DMS114 treated with DMSO at 0.1 percent for 48 hours (cell line): ENCODE data around the gene TUFT1.
"Not testable (repeated sequence)": the region's sequence is repeated elsewhere in the genome, so short reads cannot be mapped to it uniquely, and the experiment has no call there.

Experiments
- DNase-seq: peaks from one replicate; lab custom pipeline; 2025; ENCODE audit not compliant: unreplicated experiment; lab: John Stamatoyannopoulos, UW

TUFT1 gene

GRCh38 chr1:151512326-151512725 lies 27.8 kb upstream of the TUFT1 start:
- DNase-seq, result no peak

- DNase-seq, result no peak
Measured at GRCh38 chr1:151512801-151513625, 27.1 kb upstream of the TUFT1 start.

GRCh38 chr1:151513626-151514121 lies 26.4 kb upstream of the TUFT1 start:
- no peak for DNase-seq

GRCh38 chr1:151514366-151514765 lies 25.7 kb upstream of the TUFT1 start:
- DNase-seq, result no peak

- DNase-seq, result no peak
Measured at GRCh38 chr1:151515265-151515664, 24.8 kb upstream of the TUFT1 start.

GRCh38 chr1:151516031-151516511 lies 24.0 kb upstream of the TUFT1 start:
- no peak for DNase-seq

- no peak for DNase-seq
Measured at GRCh38 chr1:151518431-151518830, 21.7 kb upstream of the TUFT1 start.

- DNase-seq, result no peak
Measured at GRCh38 chr1:151518936-151519335, 21.2 kb upstream of the TUFT1 start.

GRCh38 chr1:151519667-151520066 lies 20.4 kb upstream of the TUFT1 start:
- DNase-seq, result no peak

GRCh38 chr1:151520359-151520758 lies 19.8 kb upstream of the TUFT1 start:
- no peak for DNase-seq

GRCh38 chr1:151522427-151522826 lies 17.7 kb upstream of the TUFT1 start:
- not testable (repeated sequence) for DNase-seq

GRCh38 chr1:151523326-151523725 lies 16.8 kb upstream of the TUFT1 start:
- DNase-seq, result no peak

GRCh38 chr1:151524736-151525135 lies 15.4 kb upstream of the TUFT1 start:
- no peak for DNase-seq

- no peak for DNase-seq
Measured at GRCh38 chr1:151526735-151527525, 13.2 kb upstream of the TUFT1 start.

- DNase-seq, result no peak
Measured at GRCh38 chr1:151529211-151529702, 10.9 kb upstream of the TUFT1 start.

GRCh38 chr1:151529781-151530180 lies 10.3 kb upstream of the TUFT1 start:
- DNase-seq, result no peak

- no peak for DNase-seq
Measured at GRCh38 chr1:151530461-151530860, 9.6 kb upstream of the TUFT1 start.

GRCh38 chr1:151533870-151534269 lies 6.2 kb upstream of the TUFT1 start:
- no peak for DNase-seq

GRCh38 chr1:151534662-151535278 lies 5.3 kb upstream of the TUFT1 start:
- peak; percentile 53 for DNase-seq

GRCh38 chr1:151535326-151536271 lies 4.5 kb upstream of the TUFT1 start:
- DNase-seq, result no peak
